Measurements from ENCODE around the gene MAGI1.

MAGI1 gene

DNA sequence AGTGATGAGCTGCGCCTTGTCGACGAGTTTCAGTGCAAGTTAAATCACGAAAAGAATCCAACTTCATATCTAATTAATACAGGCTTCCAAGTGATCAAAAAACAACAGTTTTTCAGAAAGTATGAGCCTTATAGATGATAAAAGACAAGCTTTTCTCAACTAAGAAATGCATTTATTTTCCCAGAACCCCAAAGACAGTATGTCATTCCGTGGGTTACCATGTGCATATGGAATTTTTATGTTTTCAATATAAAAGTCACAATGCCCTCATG is 442.8 kb downstream of the MAGI1 start:
- POLR2A ChIA-PET = no interaction called here
- DNase-seq (ENCODE audit: extremely low spot score) = no peak
- TF ChIP-seq, protein P1, sequence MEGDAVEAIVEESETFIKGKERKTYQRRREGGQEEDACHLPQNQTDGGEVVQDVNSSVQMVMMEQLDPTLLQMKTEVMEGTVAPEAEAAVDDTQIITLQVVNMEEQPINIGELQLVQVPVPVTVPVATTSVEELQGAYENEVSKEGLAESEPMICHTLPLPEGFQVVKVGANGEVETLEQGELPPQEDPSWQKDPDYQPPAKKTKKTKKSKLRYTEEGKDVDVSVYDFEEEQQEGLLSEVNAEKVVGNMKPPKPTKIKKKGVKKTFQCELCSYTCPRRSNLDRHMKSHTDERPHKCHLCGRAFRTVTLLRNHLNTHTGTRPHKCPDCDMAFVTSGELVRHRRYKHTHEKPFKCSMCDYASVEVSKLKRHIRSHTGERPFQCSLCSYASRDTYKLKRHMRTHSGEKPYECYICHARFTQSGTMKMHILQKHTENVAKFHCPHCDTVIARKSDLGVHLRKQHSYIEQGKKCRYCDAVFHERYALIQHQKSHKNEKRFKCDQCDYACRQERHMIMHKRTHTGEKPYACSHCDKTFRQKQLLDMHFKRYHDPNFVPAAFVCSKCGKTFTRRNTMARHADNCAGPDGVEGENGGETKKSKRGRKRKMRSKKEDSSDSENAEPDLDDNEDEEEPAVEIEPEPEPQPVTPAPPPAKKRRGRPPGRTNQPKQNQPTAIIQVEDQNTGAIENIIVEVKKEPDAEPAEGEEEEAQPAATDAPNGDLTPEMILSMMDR (IDR thresholded peaks at IDR 0.05; ENCODE audit: control extremely low read depth, extremely low read depth, low read depth, missing control alignments) = no peak
- CTCF ChIA-PET = no interaction called here

DNA sequence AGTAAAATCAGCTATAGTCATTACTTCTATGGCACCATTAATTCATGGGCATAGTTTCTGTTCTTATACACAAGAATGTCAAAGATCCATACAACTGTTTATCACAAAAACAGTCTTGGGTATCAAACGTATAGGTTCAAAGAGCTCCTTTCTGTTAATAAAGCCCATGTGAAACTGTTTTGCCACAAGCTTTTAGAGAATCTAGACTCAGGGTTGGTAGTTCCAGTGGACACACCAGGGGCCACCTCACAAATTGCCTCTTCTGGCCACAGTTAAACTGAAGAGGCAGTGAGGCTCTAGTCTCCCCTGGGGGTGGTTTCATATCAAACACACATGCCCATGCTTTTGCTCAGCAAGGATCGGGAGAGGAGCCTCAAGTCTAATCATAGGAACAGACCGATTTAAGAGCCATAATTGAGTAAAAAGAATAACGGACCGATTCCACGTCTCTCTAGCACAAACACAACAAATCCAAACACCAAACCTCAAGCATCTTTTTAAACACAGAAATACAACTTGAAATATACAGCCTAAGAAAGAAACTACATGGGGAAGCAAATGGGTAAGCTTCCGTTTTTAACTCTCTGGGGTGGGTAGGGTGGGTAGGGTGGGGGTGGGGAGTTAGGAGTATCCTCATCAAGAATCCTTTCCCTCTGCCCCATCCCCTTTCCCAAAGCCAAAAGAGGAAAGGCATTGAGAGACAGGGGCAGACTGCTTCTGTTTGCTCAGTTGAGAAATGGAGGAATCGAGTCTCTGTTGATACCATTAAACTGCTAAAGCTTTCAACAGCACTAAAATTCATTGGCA is 443.3 kb downstream of the MAGI1 start:
- no peak for DNase-seq (ENCODE audit: extremely low spot score)
- POLR2A ChIA-PET = no interaction called here
- TF ChIP-seq, protein P1 (IDR thresholded peaks at IDR 0.05; ENCODE audit: control extremely low read depth, extremely low read depth, low read depth, missing control alignments) = no peak
- CTCF ChIA-PET = interaction anchor here (0.6 kb wide), 1 partner anchor 137 kb away, joined by 3 read pairs; no protein-coding TSS in a partner anchor

- TF ChIP-seq, protein P1 (IDR thresholded peaks at IDR 0.05; ENCODE audit: control extremely low read depth, extremely low read depth, low read depth, missing control alignments) = no peak
- no peak for DNase-seq (ENCODE audit: extremely low spot score)
- POLR2A ChIA-PET = no interaction called here
- CTCF ChIA-PET = no interaction called here
Observed at GRCh38 chr3:65593780-65594752, 444.7 kb downstream of the MAGI1 start.

- ChIA-PET POLR2A (no interaction called here), CTCF (no interaction called here)
- TF ChIP-seq, protein P1 (IDR thresholded peaks at IDR 0.05; ENCODE audit: control extremely low read depth, extremely low read depth, low read depth, missing control alignments) = no peak
- no peak for DNase-seq (ENCODE audit: extremely low spot score)
Observed at GRCh38 chr3:65591313-65591712, 447.4 kb downstream of the MAGI1 start.

GRCh38 chr3:65588884-65589283 is 449.8 kb downstream of the MAGI1 start:
- CTCF ChIA-PET = no interaction called here
- no peak for DNase-seq (ENCODE audit: extremely low spot score)
- POLR2A ChIA-PET = no interaction called here
- TF ChIP-seq, protein P1 (IDR thresholded peaks at IDR 0.05; ENCODE audit: control extremely low read depth, extremely low read depth, low read depth, missing control alignments) = no peak

- POLR2A ChIA-PET = no interaction called here
- TF ChIP-seq, protein P1 (IDR thresholded peaks at IDR 0.05; ENCODE audit: control extremely low read depth, extremely low read depth, low read depth, missing control alignments) = no peak
- CTCF ChIA-PET = interaction anchor here (1.2 to 1.6 kb wide), 2 partner anchors 11 to 48 kb away, joined by 3 read pairs; no protein-coding TSS in a partner anchor
- no peak for DNase-seq (ENCODE audit: extremely low spot score)
Observed at GRCh38 chr3:65587650-65588439, 450.9 kb downstream of the MAGI1 start.

Measured in GM10248 (cell line).